ENCODE measurements around the gene KIAA1191.

KIAA1191 gene

DNA sequence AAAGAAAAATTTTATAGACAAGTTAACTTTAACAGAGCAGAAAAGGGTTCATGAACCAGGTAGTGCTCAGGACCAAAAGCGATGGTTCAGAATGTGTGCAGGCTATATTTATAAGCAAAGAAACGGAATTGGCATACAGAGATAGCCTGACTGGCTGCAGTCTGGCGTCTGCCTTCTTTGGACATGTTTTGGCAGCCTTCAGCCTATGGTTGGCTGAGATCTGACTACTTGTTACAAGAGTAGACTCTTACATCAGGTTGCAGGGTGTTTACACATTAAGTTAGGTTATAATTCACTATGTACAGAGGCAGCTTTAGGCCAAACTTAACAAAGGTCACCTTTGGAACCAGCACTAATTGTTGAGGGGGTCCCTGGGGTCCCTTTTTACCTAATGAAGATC is 19.9 kb upstream of the KIAA1191 start:
- Histone ChIP-seq H3K27ac (no peak overlapping the region), H3K36me3 (peaks cover 42% of the 10 kb centered on the region), H3K9me3 (ENCODE audit: severe bottlenecking) (no peaks in the 10 kb centered on the region), H3K4me3 (ENCODE audit: low read depth, low read length) (no peak overlapping the region), H3K27me3 (ENCODE audit: insufficient read depth, low read depth, severe bottlenecking) (no peaks in the 10 kb centered on the region)
- no peak for DNase-seq
- TF ChIP-seq, protein P1, sequence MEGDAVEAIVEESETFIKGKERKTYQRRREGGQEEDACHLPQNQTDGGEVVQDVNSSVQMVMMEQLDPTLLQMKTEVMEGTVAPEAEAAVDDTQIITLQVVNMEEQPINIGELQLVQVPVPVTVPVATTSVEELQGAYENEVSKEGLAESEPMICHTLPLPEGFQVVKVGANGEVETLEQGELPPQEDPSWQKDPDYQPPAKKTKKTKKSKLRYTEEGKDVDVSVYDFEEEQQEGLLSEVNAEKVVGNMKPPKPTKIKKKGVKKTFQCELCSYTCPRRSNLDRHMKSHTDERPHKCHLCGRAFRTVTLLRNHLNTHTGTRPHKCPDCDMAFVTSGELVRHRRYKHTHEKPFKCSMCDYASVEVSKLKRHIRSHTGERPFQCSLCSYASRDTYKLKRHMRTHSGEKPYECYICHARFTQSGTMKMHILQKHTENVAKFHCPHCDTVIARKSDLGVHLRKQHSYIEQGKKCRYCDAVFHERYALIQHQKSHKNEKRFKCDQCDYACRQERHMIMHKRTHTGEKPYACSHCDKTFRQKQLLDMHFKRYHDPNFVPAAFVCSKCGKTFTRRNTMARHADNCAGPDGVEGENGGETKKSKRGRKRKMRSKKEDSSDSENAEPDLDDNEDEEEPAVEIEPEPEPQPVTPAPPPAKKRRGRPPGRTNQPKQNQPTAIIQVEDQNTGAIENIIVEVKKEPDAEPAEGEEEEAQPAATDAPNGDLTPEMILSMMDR (IDR thresholded peaks at IDR 0.05; ENCODE audit: low read depth, low read length) = no peak

DNA sequence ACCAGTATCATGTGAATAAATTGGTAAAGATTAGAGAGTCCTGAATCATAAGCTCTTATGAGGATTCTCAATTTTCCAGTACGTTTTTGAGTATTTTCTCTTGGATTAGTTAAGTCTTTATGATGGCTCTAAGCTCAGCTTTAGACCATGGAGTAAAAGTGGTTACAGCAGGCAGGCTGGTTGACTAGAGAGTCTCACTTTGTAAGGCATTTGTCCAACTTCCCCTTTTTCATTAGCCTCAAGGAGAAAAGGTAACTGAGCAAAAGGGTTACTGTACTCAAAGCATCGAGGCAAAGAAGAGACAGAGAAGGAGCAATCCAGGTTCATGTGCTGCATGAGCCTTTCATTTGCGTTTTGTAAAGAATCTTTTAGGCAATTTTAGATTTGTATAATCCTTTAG is 18.3 kb upstream of the KIAA1191 start:
- no peak overlapping the region for H3K4me3 ChIP-seq (ENCODE audit: low read depth, low read length)
- no peaks in the 10 kb centered on the region for H3K9me3 ChIP-seq (ENCODE audit: severe bottlenecking)
- DNase-seq = no peak
- TF ChIP-seq, protein P1 (IDR thresholded peaks at IDR 0.05; ENCODE audit: low read depth, low read length) = no peak
- no peaks in the 10 kb centered on the region for H3K27me3 ChIP-seq (ENCODE audit: insufficient read depth, low read depth, severe bottlenecking)
- H3K27ac ChIP-seq = no peak overlapping the region
- peaks cover 26% of the 10 kb centered on the region for H3K36me3 ChIP-seq

DNA sequence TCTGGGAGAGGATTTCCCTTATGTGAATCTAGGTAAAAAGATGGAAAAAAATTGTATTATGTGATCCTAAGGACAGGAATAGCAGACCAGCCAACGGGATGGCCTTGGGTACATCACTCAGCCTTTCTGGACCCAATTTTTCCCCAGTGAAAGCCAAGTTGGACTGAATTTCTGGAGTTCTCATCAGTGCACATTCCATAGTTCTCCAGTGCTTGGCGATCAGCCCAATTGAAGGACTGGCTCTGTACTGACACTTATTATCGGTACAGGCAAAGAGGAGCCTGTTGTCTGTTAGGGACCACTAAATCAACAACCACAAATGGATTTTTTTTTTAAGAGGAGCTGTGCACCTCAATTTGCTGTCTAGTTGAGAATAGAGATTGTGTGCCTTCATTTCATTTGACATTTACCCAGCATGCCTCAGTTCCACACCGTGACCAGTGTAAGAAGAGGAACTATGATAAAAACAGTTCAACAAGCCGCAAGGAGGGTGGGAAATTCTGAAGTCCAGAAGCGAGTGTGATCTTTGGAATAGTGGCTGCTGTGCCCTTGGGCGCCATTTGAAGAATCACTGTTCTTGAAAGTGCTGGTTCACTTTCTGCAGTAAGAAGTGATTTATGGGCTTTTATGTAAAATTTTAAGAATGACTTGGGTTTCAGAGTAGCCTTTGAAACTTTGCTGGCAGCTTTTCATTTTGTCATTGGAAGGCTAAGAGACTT is 11.7 kb upstream of the KIAA1191 start:
- H3K27ac ChIP-seq = no peak overlapping the region
- no peaks in the 10 kb centered on the region for H3K9me3 ChIP-seq (ENCODE audit: severe bottlenecking)
- peaks cover 3% of the 10 kb centered on the region; the same call in 1 of the 2 replicates for H3K36me3 ChIP-seq
- H3K27me3 ChIP-seq (ENCODE audit: insufficient read depth, low read depth, severe bottlenecking) = no peaks in the 10 kb centered on the region
- H3K4me3 ChIP-seq (ENCODE audit: low read depth, low read length) = no peak overlapping the region
- TF ChIP-seq, protein P1 (IDR thresholded peaks at IDR 0.05; ENCODE audit: low read depth, low read length) = no peak
- no peak for DNase-seq

DNA sequence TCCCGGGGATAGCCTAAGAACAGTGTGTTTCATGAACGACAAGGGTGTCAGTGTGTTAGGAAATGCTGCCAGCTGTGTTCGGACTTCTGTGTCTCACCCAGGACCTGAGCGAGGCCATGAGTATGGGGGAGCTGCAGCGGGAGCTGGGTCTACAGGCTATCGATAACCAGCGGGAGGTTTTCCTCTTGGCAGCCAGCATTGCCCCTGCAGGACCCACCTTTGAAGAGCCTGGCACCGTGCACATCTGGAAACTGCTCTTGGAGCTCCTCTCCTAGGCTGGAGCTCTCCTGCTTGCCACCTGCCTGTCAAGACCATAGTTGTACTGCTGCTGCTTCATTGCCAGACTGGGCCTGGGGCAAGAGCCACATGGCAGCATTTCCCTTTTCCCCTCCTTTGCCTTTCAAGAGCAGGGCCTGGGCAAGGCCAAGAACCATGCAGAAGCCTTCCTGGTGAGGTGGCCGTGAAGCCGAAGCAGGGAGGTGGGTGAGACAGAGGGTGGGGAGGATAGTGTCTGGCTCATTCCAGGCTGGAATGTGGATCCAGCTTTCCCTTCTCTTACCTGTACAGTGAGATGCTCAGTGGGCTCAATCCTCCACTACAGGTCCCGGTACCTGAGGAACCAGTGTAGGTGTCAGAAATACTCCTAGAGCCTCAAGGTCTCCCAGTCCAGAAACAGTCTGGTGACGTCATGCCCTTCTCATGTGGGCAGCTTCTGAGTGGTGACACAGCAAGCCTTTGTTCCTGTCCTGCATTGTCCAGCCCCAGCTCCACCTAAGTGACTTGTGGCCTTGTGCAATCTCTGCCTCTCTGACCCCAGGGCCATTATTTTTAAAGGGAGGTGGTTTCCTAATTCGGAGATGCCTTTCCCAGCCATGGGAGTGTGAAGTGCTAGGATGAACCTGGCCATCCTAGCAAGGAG is 10.3 kb upstream of the KIAA1191 start:
- TF ChIP-seq, protein P1 (IDR thresholded peaks at IDR 0.05; ENCODE audit: low read depth, low read length) = no peak
- Histone ChIP-seq H3K27ac (no peak overlapping the region), H3K9me3 (ENCODE audit: severe bottlenecking) (no peaks in the 10 kb centered on the region), H3K4me3 (ENCODE audit: low read depth, low read length) (no peak overlapping the region), H3K36me3 (peaks cover 3% of the 10 kb centered on the region; the same call in 1 of the 2 replicates), H3K27me3 (ENCODE audit: insufficient read depth, low read depth, severe bottlenecking) (no peaks in the 10 kb centered on the region)
- no peak for DNase-seq

DNA sequence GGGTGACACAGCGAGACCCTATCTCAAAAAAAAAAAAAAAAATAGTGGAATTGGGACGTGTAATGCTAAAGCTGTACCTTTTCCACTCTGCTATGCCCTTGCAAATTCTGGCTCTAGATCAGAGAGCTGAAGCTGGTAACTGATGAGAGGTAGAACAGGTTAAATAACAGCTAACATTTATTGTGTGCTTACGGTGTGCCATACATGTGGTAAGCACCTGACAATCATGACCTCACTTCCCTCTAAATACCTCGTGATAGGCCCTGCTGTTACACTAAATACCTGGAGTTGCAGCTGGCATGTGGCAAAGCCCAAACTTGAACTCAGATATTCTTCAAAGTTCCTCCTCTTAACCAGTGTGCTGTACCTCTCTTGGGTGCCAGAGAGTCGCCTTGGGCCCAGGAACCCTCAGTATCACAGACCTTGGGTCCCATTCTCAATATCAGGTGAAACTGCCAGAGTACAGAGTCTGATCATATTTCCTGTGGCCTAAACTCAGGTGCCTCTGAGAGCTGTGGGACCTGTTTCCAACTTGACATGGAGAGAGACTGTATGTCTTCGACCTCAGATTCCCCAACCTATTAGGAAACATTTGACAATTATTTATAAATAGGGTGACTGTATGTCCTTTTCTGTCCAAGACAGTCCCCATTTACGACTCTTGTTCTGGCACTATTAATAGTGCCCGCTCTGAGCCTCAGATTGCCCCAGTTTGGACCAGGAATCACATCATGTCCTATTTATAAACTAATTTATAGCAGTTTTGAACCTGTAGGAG is 8.6 kb upstream of the KIAA1191 start:
- TF ChIP-seq, protein P1 (IDR thresholded peaks at IDR 0.05; ENCODE audit: low read depth, low read length) = no peak
- no peak overlapping the region for H3K4me3 ChIP-seq (ENCODE audit: low read depth, low read length)
- DNase-seq = no peak

More for the DNA sequence above, 8.6 kb upstream of the KIAA1191 start:
- no peaks in the 10 kb centered on the region for H3K9me3 ChIP-seq (ENCODE audit: severe bottlenecking)
- H3K27ac ChIP-seq = no peak overlapping the region
- H3K27me3 ChIP-seq (ENCODE audit: insufficient read depth, low read depth, severe bottlenecking) = no peaks in the 10 kb centered on the region
- peaks cover 3% of the 10 kb centered on the region for H3K36me3 ChIP-seq
